ENCODE data around the gene TMEM236. TPM values are rescaled to one million over a fixed set of nuclear protein-coding genes. Genes with fewer than 3 reads are reported as not detected.
A peak's percentile ranks its signal among the peaks of the same experiment; 100 is the strongest.

The TMEM236 gene
- total and polyA plus RNA-seq, 2 donors (not counting 3 experiments of a cell fraction or from before 2014, with no cell fraction given), result 0.24 to 0.29 TPM

- Histone ChIP-seq H3K9me1 (replicated peaks; ENCODE audit: control insufficient read depth, extremely low read depth, insufficient read depth, low read length) (no peaks in the 10 kb centered on the region), H3K27me3 (ENCODE audit: control insufficient read depth in 2 of 2, insufficient read depth in 2 of 2, low read length in 2 of 2) (no peaks in the 10 kb centered on the region), H3K27ac (ENCODE audit: insufficient read depth, low read depth, low read length) (no peak overlapping the region), H3K79me2 (ENCODE audit: control insufficient read depth, insufficient read depth, low read length) (no peaks in the 10 kb centered on the region), H3K4me3 (replicated peaks in 1 of 3; ENCODE audit: insufficient read depth in 1 of 3, low read depth in 1 of 3, low read length in 3 of 3) (no peak overlapping the region), H3K36me3 (ENCODE audit: control insufficient read depth in 2 of 2, extremely low read depth in 1 of 2, insufficient read depth in 2 of 2, low read length in 2 of 2) (no peaks in the 10 kb centered on the region), H3K9ac (replicated peaks; ENCODE audit: extremely low read depth, insufficient read depth, low read length) (no peak overlapping the region), H2AFZ (ENCODE audit: low read depth, low read length) (no peak overlapping the region), H3K9me3 (replicated peaks; ENCODE audit: control insufficient read depth, insufficient read depth, low read length) (no peaks in the 10 kb centered on the region), H4K20me1 (replicated peaks; ENCODE audit: control insufficient read depth, extremely low read depth, insufficient read depth, low read length) (no peaks in the 10 kb centered on the region), H3K4me1 (ENCODE audit: control insufficient read depth, extremely low read depth, insufficient read depth, low read length) (peaks cover 31% of the 10 kb centered on the region), H3K4me2 (ENCODE audit: insufficient read depth, low read length) (no peak overlapping the region)
- ChIA-PET CTCF (interaction anchor here (0.5 to 1.7 kb wide), 11 partner anchors 9 to 593 kb away, joined by 3 to 7 read pairs (median 3); no protein-coding TSS in a partner anchor), POLR2A (interaction anchor here (0.6 kb wide), 1 partner anchor 43 kb away, joined by 3 read pairs; no protein-coding TSS in a partner anchor)
- TF ChIP-seq CTCF (IDR thresholded peaks at IDR 0.05; ENCODE audit: extremely low read depth in 1 of 2, insufficient read depth in 1 of 2, low read depth in 1 of 2, low read length in 2 of 2) (no peak), JUN (IDR thresholded peaks at IDR 0.05; ENCODE audit: borderline replicate concordance, insufficient read depth, insufficient read length, low read depth) (peak; percentile 48), FOS (IDR thresholded peaks at IDR 0.05; ENCODE audit: borderline replicate concordance, insufficient read depth, low read length) (peak; percentile 80)
- intact Hi-C loops (cut with micrococcal nuclease) (no loop called here), dilution Hi-C loops (cut with MboI; ENCODE audit: extremely low pct_ligation_motif_present, low sequenced_read_pairs) (no loop called here)
- peak; percentile 42 for FAIRE-seq
- no TSS peak for BruUV-seq (replicated peaks)
- peak; percentile 43 for DNase-seq (ENCODE audit: low read depth, low spot score)
Measured at GRCh38 chr10:17787087-17787961, 35.3 kb downstream of the TMEM236 start.
